HEK293 (cell line): ENCODE data around the gene DAW1.

Experiments
- CTCF ChIP-seq: fragments of 450-650 bp; formaldehyde crosslinking; IDR thresholded peaks from 2 replicates; pipeline ENCODE4 v1.5.1; 2016; ENCODE audit warnings: missing biosample characterization, missing genetic modification characterization
- ELK4 ChIP-seq: IDR thresholded peaks from 2 replicates; pipeline ENCODE4 v1.6.1; 2011; ENCODE audit warnings: mild to moderate bottlenecking, low read depth, low read length, borderline replicate concordance
- KLF10 ChIP-seq: fragments of 450-650 bp; IDR thresholded peaks from 2 replicates; pipeline ENCODE4 v1.5.1; 2018; ENCODE audit warnings: missing biosample characterization, mild to moderate bottlenecking, missing genetic modification characterization
- KLF8 ChIP-seq: fragments of 450-650 bp; formaldehyde crosslinking; IDR thresholded peaks from 2 replicates; pipeline ENCODE4 v1.5.1; 2016; ENCODE audit warnings: missing biosample characterization, missing genetic modification characterization
- PBX3 ChIP-seq: sonication (generic); formaldehyde crosslinking; IDR thresholded peaks from 2 replicates; pipeline ENCODE4 v1.8.1; 2022; ENCODE audit warnings: mild to moderate bottlenecking, moderate library complexity, missing genetic modification reagents
- PRDM10 ChIP-seq: fragments of 450-650 bp; formaldehyde crosslinking; IDR thresholded peaks from 2 replicates; pipeline ENCODE4 v1.5.1; 2016; ENCODE audit warnings: missing biosample characterization, missing genetic modification characterization
- SCRT1 ChIP-seq: fragments of 450-650 bp; formaldehyde crosslinking; IDR thresholded peaks from 2 replicates; pipeline ENCODE4 v1.5.1; 2016; ENCODE audit warnings: missing biosample characterization, missing genetic modification characterization, borderline replicate concordance
- ZNF18 ChIP-seq: fragments of 450-650 bp; formaldehyde crosslinking; IDR thresholded peaks from 2 replicates; pipeline ENCODE4 v1.5.1; 2016; ENCODE audit warnings: missing biosample characterization, missing genetic modification characterization
- ZNF423 ChIP-seq: fragments of 450-650 bp; formaldehyde crosslinking; IDR thresholded peaks from 2 replicates; pipeline ENCODE4 v1.5.1; 2016; ENCODE audit warnings: missing biosample characterization, missing genetic modification characterization
- ZNF610 ChIP-seq: fragments of 450-650 bp; formaldehyde crosslinking; IDR thresholded peaks from 2 replicates; pipeline ENCODE4 v1.5.1; 2016; ENCODE audit warnings: missing biosample characterization, missing genetic modification characterization, borderline replicate concordance
- ZNF707 ChIP-seq: fragments of 450-650 bp; formaldehyde crosslinking; IDR thresholded peaks from 2 replicates; pipeline ENCODE4 v1.5.1; 2016; ENCODE audit warnings: missing biosample characterization, missing genetic modification characterization

- no peak for TF ChIP-seq PBX3 (CRISPR knock-in tag)
- no peak for TF ChIP-seq KLF10 (tag by site-specific recombination)
- no peak for TF ChIP-seq CTCF (tag by site-specific recombination)
- TF ChIP-seq KLF8 (tag by site-specific recombination): no peak
- no peak for TF ChIP-seq ZNF423 (tag by site-specific recombination)
- no peak for TF ChIP-seq ELK4
- TF ChIP-seq ZNF18 (tag by site-specific recombination): no peak
- no peak for TF ChIP-seq PRDM10 (tag by site-specific recombination)
- no peak for TF ChIP-seq ZNF610 (tag by site-specific recombination)
- TF ChIP-seq SCRT1: no peak
- TF ChIP-seq ZNF707 (tag by site-specific recombination): no peak
These were observed at the start of gene DAW1 for GRCh38 chr2:227871375-227871791.
